VCaP (cell line): ENCODE data around the gene CAB39.
"Not testable (repeated sequence)": the region's sequence is repeated elsewhere in the genome, so short reads cannot be mapped to it uniquely, and the experiment has no call there.

Source experiments
- H3K27ac ChIP-seq: fragments of 450-650 bp; 2 replicates; pipeline ENCODE4 v1.5.1; 2017
- TF ChIP-seq, protein P1 (sequence below): fragments of 450-650 bp; conservative IDR thresholded peaks from 2 replicates; pipeline ENCODE4 v1.5.1; 2017; ENCODE audit warnings: mild to moderate bottlenecking, moderate library complexity

Gene CAB39

DNA sequence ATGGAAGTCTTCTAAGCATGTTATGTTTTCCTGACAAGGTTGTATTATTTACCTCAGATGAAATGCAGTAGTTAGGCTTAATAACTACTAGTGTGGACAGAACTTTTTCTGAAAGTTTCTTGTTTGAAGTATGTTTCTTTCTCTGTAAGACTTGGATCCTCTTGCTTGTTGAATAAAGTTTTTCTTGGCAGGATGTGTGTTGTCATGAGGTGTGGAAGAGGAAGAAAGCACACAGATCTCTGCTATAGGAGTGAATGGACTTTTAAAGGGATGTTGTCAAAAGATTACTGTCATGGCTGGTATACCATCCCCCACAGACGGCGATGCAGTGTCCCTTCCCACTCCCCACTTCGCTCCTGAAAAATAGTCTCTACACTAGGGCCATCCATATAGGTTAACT, 2.6 kb downstream of the CAB39 start:
- H3K27ac ChIP-seq: peak overlapping the region; percentile 88

GRCh38 chr2:230716588-230716987, 3.9 kb downstream of the CAB39 start:
- H3K27ac ChIP-seq: no peak overlapping the region
- TF ChIP-seq, protein P1, sequence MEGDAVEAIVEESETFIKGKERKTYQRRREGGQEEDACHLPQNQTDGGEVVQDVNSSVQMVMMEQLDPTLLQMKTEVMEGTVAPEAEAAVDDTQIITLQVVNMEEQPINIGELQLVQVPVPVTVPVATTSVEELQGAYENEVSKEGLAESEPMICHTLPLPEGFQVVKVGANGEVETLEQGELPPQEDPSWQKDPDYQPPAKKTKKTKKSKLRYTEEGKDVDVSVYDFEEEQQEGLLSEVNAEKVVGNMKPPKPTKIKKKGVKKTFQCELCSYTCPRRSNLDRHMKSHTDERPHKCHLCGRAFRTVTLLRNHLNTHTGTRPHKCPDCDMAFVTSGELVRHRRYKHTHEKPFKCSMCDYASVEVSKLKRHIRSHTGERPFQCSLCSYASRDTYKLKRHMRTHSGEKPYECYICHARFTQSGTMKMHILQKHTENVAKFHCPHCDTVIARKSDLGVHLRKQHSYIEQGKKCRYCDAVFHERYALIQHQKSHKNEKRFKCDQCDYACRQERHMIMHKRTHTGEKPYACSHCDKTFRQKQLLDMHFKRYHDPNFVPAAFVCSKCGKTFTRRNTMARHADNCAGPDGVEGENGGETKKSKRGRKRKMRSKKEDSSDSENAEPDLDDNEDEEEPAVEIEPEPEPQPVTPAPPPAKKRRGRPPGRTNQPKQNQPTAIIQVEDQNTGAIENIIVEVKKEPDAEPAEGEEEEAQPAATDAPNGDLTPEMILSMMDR: no peak

More for the DNA sequence above, 2.6 kb downstream of the CAB39 start:
- TF ChIP-seq, protein P1: no peak

DNA sequence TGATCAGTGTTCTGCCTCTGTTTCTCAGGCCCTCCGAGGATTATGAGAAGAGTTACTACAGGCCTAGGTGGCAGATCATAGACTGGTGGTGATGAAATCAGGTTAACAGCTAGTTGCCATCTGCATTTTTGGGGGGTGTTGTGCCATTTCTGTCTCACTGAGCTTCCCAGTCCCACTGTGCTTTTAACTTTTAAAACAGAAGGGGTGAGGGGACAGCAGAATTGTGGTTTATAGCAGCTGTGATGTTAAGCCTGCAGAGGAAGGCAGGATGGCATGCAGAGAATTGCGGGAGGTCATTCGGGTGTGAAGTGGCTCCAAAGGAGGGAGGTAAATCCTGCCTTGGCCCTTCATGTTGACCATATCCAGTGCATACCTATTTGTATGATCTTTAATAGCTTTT, 5.0 kb downstream of the CAB39 start:
- TF ChIP-seq, protein P1: no peak
- no peak overlapping the region for H3K27ac ChIP-seq

DNA sequence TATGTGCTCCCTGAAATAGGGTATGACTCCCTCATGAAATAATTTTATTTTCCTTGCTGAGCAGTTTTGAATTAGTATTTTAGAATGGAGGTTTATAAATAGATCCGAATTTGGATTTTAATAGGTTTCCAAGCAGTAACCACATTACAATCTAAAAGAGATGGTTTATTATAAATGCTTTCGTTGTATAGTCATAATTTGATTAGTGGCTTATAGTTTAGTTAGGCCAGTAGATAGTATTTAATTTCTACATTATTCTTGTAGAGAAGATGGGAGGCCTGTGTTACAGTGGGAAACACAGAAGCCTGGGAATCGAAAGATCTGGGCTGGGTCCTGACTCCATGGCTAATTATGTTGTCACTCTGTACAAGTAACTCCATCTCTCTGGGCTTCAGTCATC, 6.7 kb downstream of the CAB39 start:
- TF ChIP-seq, protein P1: no peak

GRCh38 chr2:230721712-230722111, 9.1 kb downstream of the CAB39 start:
- H3K27ac ChIP-seq: peak overlapping the region; percentile 34
- TF ChIP-seq, protein P1: no peak

More for the DNA sequence above, 6.7 kb downstream of the CAB39 start:
- no peak overlapping the region for H3K27ac ChIP-seq

DNA sequence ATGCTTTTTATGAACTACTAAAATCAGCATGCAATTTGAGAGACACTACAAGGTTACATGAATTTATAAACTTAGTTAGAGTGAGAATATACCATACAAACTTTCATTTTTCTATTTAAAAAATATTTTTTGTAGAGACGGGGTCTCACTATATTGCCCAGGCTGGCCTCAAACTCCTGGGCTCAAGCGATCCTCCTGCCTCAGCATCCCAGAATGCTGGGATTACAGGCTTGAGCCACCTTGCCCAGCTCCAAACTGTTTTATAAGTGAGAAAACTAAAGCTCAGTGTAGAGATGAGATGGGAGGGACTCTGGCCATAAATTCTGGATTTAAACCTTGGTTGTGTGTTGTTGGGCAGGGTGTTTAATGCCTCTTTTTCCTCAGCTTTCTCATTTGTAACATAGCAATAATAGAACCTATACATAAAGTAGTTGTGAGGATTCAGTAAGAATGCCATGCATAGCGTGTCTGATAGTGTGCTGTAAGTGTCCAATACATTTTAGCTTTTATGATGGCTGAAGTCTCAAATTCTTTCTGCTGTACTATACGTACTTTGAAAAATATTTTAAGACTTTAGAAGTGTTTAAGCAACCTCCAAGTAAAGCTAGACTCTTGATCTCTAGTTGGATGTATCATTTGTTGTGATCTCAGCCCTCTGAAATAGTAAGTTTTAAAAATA, 9.7 kb downstream of the CAB39 start:
- TF ChIP-seq, protein P1: no peak
- H3K27ac ChIP-seq: peak overlapping the region; percentile 34

DNA sequence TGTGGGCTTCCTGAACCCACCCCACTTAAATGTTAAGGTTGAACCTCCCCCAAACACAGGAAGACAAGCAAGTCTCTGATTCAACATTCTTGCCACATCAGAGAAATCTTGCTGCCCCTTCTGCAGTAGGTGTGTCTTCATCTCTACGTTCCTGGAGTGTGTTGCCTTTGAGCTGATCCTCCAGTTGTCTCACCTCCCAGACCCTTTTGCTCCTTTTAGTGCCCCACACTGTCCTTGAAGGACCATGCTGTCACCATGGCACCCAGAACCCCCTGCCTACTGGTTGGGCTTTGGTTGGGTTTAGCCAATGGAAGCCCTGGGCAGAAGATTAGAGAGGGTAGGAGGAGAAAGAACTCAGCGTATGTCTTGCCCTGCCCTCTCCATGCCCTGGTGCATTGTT, 10.7 kb downstream of the CAB39 start:
- H3K27ac ChIP-seq: no peak overlapping the region
- TF ChIP-seq, protein P1: no peak

- not testable (repeated sequence) for H3K27ac ChIP-seq
Measured at GRCh38 chr2:230724957-230725356, 12.3 kb downstream of the CAB39 start.
